Activated T-helper 1 cell treated with anti-CD3 and anti-CD28 coated beads, Interleukin-2, amount 50 U/mL, for 16 hours (primary cell): Measurements from ENCODE around the gene CLEC16A.

ENCODE experiments used
- DNase-seq, 2 donors: peaks; one replicate each; pipeline ENCODE4 v3.0.0-alpha.2; 2020; ENCODE audit warnings: low read depth in 1 of 2, low spot score in 1 of 2

The CLEC16A gene

DNA sequence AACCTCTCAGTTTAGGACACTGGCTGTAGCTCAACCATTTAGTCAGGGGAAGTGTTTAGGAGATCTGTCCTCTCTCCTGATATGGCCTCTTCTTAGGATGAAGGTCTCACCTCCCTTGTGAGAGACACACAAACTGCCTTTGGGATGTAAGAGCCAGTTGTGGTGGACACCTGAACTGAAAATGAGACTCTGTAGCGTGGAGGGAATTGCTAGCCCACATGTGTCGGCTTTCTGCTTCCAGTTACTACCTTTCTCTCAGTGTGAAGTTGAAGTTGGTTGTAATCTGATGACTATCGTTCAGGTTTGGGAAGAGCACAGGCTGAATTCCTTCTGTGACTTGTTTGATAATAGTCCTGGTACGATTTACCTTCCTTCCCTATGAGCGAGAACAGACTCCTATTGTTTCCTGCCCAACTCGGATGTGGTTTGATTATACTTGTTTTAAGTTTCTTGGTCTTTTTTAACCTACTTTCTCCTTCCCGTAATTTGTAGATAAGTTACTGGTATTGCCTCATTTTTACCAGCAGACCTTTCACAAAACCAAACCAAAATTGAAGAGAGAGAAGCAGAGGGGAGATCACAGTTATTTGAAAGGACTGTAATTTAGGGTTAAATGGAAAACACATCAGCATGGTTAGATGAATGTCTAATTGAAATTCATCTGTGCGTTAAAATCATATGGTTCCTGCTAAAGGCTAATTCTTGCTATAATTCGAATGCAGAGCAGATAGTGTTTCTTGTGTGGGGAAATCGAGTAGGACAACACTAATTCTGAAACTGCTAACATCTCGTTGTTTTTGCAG, 43.2 kb downstream of the CLEC16A start:
- no peak for DNase-seq

DNA sequence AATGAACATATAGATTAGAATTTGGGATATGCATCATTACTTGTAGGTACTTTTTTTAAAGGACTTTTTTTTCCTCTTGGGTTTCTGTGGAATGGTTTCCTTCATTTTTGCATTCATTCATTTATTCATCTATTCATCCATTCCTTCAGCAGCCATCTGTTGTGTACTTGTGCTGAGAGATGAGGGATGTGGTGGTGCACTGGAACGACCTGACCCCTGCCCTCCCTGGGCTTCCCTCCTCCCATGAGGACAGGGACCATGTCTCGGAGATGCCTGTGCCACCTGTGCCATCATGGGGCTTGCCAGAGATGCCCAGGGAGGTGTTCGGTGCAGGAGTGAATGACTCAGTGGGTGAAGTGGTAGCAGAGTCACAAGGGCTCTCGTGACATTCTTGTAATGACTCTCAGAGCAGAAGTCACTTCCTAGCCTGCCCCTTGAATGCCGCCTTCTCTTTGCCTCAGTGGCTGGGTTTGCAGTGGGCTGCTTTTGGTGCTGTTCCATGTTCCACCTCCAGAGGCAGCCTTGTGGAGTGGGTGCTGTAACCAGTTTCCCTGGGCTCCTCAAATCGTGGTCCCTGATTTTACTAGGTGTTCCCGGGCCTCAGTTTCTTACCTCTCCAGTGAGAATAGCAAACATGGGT, 43.9 kb downstream of the CLEC16A start:
- peak in 1 of 2 donors; percentile 35 for DNase-seq

GRCh38 chr16:10988879-10989278, 44.5 kb downstream of the CLEC16A start:
- no peak for DNase-seq

DNA sequence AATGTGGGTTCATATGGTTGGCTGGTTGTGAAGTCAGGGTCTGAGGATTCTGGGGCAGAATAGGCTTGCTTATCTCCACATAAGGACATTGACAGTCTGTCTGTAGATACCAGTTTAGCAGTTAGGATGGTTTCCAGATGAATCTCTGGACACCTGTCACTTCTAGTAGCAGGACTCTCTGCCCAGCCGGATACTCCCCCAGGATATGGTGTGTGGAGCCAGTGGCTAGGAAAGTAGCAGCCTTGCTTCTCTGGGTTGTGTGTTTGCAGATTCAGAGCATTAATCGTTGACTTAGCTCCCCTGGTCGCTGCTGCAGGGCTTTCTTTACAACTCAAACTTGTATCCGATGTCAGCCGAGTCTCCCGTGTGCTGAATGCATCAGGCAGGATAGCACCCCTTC, 45.2 kb downstream of the CLEC16A start:
- no peak for DNase-seq

DNA sequence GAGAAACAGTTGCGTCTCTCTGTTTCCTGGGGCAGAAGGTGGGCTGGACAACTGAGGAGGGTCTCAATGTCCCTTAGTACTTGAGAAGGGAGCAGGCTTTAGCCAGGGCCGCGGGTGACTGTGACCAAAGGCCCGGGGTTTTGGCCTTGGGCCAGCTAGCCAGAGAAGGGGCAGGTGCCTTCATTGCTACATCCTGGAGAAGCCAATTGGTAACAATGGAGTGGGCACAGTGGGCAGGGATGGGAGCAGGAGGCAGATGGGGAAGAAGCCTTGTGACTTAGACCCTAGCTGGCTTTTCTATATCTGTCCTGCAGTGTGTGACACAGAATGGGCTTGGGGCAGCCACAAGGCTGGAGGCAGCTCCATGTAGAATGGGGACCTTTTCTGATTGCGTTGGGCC, 46.0 kb downstream of the CLEC16A start:
- DNase-seq: no peak

DNA sequence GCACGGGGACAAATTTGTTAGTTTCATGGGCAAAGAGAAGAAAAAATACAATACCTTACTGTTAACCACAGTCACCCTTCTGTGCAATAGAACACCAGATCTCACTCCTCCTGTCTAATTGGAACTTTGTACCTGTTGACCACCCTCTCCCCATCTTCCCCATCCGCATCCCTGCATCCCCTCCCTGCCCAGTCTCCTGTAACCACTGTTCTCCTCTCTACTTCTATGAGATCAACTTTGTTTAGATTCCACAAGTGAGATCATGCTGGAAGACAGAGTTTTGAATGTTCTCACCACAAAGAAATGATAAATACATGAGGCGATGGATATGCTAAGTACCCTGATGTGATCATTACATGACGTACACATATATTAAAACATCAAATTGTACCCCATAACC, 47.7 kb downstream of the CLEC16A start:
- no peak for DNase-seq

DNA sequence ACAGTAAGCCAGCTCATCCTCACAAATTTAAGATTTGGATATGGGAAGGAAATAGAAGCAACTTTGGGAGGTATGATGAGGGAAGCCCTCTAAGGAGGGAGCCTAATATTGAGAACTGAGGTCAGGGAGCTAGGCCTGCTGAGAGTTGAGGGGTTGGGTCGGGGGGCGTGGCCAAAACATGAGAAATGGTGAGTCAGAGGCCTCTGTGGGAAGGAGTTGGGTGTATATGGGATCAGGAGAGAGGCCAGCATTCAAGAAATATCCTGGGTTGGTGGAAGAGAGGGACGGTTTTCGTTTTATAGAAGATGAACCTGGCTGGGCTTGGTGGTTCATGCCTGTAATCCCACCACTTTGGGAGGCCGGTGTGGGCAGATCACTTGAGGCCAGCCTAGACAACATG, 48.4 kb downstream of the CLEC16A start:
- DNase-seq: no peak

- DNase-seq: no peak
Measured at GRCh38 chr16:10993649-10994048, 49.3 kb downstream of the CLEC16A start.

DNA sequence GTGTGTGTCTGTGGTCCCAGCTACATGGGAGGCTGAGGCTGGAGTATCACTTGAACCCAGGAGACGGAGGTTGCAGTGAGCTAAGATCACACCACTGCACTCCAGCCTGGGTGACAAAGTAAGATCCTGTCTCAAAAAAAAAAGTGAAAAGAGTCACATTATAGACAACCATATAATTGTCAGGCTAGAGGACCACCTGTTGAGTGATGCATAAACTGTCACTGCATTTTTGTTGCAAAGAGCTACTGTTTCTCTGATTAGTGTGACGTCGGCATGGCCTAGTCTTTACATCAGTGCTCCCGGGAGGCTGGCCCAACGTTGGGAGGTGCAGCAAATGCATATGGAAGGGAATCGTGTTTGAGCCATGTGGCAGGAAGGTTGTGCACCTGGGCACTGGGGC, 50.2 kb downstream of the CLEC16A start:
- no peak for DNase-seq

DNA sequence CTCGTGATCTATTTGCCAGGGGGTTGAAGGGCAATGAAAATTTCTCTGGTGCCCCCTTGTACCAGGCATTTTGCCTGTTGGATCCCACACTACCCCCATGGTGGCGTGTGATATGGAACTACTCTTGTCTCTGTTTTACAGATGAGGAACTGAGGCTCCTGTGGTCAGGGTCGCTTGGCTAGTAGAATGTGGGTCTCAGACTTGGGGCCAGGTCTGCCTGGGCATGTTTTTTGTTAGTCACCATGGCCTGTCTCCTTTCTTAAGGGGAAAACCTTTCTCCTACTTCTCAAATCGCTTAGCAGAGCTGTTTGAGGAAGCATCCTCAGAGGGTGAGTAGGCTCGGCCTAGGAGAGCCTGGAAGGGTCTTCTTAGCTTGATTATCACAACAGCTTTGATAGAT, 51.2 kb downstream of the CLEC16A start:
- DNase-seq: no peak

GRCh38 chr16:10997485-10997884, 53.1 kb downstream of the CLEC16A start:
- no peak for DNase-seq

GRCh38 chr16:10999300-10999699, 54.9 kb downstream of the CLEC16A start:
- no peak for DNase-seq

DNA sequence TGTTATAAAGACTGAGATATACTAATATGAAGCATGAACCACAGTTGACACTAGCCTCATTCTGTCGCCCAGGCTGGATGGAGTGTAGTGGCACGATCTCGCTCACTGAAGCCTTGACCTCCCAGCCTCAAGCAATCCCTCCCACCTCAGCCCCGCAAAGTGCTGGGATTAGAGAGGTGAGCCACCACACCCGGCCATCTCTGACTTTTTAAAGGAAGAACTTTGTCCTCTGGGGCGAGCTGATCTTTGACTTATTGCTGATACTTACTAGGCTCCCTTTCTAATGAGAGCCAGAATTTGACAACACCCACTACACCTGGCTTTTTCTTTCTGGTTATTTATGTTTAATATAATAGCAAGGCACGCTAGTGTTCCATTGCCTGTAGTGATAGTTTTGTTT, 57.2 kb downstream of the CLEC16A start:
- no peak for DNase-seq

DNA sequence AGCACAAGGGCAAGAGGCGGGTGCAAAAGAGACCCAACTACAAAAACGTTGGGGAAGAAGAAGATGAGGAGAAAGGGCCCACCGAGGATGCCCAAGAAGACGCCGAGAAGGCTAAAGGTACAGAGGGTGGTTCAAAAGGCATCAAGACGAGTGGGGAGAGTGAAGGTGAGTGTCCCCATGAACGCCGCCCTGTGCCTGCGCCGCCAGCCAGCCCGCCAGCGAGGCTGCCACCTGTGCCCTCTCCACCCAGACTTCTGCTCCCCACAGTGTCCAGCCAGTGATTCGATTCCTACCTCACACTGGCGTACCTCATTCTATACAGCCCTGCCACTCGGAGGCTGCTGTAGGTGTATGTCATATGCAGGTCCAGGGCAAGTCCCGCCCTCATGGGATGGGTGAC, 58.8 kb downstream of the CLEC16A start:
- DNase-seq: no peak

- no peak for DNase-seq
Measured at GRCh38 chr16:11004351-11004750, 60.0 kb downstream of the CLEC16A start.

DNA sequence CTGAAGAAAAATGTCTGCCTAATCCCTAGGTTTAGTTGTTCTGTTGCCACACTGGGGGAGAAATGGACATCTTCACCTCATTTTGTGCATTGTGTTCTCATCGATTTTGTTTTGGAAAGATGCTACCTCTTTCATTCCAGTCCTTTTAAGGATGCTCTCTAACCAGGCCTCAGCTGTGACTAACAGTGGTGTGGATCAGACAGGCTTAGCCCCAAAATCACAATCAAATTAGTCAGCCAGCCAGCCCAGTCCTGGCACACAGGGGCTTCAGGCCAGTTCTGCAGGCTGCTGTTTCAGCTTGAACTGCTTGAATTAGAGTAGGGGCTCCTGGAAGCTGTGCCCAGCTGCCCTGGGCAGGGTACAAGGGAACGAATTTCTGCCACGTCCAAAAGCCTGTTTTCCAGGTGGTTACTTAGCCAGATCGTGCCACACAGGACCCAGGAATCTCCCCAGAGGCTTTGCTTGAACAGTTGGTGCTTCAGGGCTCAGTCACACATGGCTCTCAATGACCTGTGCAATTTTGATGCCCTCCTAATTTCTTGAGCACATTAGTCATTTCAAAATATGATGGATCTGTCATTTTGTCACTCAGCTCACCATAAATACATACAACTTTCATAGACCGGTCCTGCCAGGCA, 60.7 kb downstream of the CLEC16A start:
- no peak for DNase-seq

DNA sequence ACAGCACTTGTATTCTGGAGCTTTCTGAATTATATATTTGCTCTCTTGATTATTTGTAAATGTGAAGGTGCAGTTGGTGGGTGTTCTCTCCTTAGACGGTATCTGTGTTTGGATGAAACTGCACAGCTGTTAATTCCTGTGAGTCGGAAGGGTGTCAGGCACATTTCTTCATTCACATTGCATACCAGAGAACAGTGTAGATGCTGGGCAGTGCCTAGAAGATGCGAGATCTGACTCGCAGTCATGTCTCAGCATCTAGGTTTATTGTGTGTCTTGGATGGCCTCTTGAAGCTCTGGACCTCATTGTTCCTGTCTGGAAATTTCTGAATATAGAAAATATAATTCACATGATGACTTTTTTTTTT, 61.2 kb downstream of the CLEC16A start:
- no peak for DNase-seq

DNA sequence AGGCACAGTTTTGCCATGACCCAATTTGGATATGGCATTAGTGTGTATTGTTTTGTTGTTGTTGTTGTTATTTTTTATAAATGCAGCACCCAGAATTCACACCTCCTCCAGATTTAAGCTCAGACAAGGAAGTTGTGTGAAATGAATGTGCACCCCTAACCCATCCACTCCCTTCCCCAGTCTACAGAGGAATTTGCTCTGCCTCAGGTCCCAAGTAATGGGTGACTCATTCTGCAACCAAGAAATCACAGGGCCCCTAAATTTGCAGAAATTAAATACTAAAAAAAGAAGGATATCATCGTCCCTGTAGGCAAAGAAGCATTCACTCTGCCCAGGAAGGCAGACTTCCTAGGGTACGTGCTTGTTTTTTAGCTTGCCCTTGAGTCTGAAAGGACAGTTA, 62.3 kb downstream of the CLEC16A start:
- DNase-seq: no peak

DNA sequence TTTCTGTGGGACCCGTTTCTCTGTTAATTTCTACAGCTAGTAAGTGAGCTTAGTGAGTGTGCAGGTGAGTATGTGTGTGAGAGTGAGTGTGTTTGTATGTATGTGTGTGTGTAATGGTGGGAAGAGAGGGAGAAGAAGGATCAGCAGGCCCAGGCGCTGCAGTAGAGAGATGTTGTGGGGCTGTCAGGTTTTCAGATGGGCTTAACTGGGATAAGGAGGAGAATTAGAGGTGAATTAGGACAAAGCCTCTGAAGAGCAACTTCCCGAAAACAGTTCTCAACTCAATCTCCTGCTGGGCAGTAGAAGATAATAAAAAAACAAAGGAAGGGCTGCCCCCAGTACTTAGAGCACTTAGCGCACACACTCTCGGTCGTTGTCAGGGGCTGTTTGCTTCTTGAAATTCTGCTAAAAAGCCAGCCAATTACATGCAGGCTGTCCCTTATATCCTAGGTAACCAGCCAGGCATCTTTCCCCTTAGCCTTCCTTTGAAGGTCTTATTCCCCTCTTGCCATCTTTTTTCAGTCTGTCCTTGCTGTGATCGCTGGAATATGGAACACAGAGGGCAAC, 63.4 kb downstream of the CLEC16A start:
- no peak for DNase-seq

DNA sequence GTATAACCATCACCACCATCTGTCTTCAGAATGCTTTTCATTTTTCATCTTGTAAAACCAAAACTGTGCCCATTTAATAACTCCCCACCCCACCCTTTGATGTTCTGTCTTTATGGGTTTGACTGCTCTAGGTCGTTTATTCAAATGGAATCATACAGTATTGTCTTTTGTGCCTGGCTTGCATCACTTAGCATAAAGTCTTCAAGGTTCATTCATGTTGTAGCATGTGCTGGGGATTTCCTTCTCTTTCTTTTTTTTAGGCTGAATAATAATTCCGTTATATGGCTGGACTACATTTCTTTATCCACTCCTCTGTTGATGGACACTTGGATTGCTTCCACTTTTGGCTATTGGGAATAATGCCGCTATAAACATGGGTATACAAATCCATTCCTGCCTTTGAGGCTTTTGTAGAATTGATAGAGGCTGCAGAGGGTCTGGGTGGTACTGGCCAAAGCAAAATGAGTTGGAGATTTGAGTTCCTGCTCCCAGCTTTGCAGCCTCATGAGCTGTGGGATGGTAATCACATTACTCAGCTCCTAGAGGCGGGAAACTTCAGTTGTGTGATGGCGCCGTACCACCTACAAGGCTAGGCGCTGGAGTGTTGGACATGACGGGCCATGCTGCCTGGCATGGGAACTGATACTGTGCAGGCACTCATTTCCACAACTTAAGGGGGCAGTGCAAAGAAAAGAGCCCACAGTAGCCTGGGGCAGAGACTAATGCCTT, 64.8 kb downstream of the CLEC16A start:
- DNase-seq: no peak

GRCh38 chr16:11010575-11011221, 66.3 kb downstream of the CLEC16A start:
- no peak for DNase-seq
